ENCODE results near the gene SLC2A4RG. TPM values are rescaled to one million over a fixed set of nuclear protein-coding genes. Genes with fewer than 3 reads are reported as not detected.

SLC2A4RG gene
- total and polyA plus RNA-seq, 2 of the 13 experiments (the other 11 are each of a cell fraction or from before 2014, with no cell fraction given): 91.4 to 95.9 TPM

- TF ChIP-seq KLF15 (CRISPR knock-in tag; IDR thresholded peaks at IDR 0.05; ENCODE audit: borderline replicate concordance) (peak; percentile 76; the same call in 1 of the 2 replicates), CEBPG (CRISPR knock-in tag; IDR thresholded peaks at IDR 0.05) (no peak), XRCC5 (optimal IDR thresholded peaks at IDR 0.05; ENCODE audit: low read length) (peak; percentile 58), ZFP62 (CRISPR knock-in tag; IDR thresholded peaks at IDR 0.05) (0 out of 2 replicates have a peak, but pooled peaks have one; percentile 22), IRF2 (CRISPR knock-in tag; IDR thresholded peaks at IDR 0.05) (no peak; the same call in 1 of the 2 replicates), ZNF766 (CRISPR knock-in tag; IDR thresholded peaks at IDR 0.05; ENCODE audit: borderline replicate concordance) (0 out of 2 replicates have a peak, but pooled peaks have one; percentile 45), RFX1 (IDR thresholded peaks at IDR 0.05) (no peak), ZNF780A (CRISPR knock-in tag; IDR thresholded peaks at IDR 0.05) (no peak), ZNF281 (CRISPR knock-in tag; IDR thresholded peaks at IDR 0.05; ENCODE audit: borderline replicate concordance) (0 out of 2 replicates have a peak, but pooled peaks have one; percentile 20), FOXC1 (CRISPR knock-in tag; IDR thresholded peaks at IDR 0.05; ENCODE audit: borderline replicate concordance) (0 out of 2 replicates have a peak, but pooled peaks have one; percentile 12), ZNF251 (CRISPR knock-in tag; IDR thresholded peaks at IDR 0.05) (0 out of 2 replicates have a peak, but pooled peaks have one; percentile 15), CREM (IDR thresholded peaks at IDR 0.05) (no peak), CREM (CRISPR knock-in tag; IDR thresholded peaks at IDR 0.05) (0 out of 2 replicates have a peak, but pooled peaks have one; percentile 8), ZNF567 (CRISPR knock-in tag; IDR thresholded peaks at IDR 0.05; ENCODE audit: borderline replicate concordance) (no peak), ZNF367 (CRISPR knock-in tag; IDR thresholded peaks at IDR 0.05; ENCODE audit: borderline replicate concordance) (peak; percentile 65; the same call in 1 of the 2 replicates), EEA1 (CRISPR knock-in tag; IDR thresholded peaks at IDR 0.05; ENCODE audit: borderline replicate concordance) (peak; percentile 67; the same call in 1 of the 2 replicates)
- TF ChIP-seq, protein P1, sequence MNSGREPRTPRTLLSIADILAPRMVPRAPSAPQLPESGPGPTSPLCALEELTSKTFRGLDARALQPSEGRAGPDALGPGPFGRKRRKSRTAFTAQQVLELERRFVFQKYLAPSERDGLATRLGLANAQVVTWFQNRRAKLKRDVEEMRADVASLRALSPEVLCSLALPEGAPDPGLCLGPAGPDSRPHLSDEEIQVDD (CRISPR knock-in tag; IDR thresholded peaks at IDR 0.05; ENCODE audit: borderline replicate concordance): peak; percentile 87
- TF ChIP-seq, protein P2, sequence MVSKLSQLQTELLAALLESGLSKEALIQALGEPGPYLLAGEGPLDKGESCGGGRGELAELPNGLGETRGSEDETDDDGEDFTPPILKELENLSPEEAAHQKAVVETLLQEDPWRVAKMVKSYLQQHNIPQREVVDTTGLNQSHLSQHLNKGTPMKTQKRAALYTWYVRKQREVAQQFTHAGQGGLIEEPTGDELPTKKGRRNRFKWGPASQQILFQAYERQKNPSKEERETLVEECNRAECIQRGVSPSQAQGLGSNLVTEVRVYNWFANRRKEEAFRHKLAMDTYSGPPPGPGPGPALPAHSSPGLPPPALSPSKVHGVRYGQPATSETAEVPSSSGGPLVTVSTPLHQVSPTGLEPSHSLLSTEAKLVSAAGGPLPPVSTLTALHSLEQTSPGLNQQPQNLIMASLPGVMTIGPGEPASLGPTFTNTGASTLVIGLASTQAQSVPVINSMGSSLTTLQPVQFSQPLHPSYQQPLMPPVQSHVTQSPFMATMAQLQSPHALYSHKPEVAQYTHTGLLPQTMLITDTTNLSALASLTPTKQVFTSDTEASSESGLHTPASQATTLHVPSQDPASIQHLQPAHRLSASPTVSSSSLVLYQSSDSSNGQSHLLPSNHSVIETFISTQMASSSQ (IDR thresholded peaks at IDR 0.05; ENCODE audit: low read depth): no peak
- TF ChIP-seq, protein P2 (CRISPR knock-in tag; IDR thresholded peaks at IDR 0.05; ENCODE audit: borderline replicate concordance): no peak
- TF ChIP-seq, protein P3, sequence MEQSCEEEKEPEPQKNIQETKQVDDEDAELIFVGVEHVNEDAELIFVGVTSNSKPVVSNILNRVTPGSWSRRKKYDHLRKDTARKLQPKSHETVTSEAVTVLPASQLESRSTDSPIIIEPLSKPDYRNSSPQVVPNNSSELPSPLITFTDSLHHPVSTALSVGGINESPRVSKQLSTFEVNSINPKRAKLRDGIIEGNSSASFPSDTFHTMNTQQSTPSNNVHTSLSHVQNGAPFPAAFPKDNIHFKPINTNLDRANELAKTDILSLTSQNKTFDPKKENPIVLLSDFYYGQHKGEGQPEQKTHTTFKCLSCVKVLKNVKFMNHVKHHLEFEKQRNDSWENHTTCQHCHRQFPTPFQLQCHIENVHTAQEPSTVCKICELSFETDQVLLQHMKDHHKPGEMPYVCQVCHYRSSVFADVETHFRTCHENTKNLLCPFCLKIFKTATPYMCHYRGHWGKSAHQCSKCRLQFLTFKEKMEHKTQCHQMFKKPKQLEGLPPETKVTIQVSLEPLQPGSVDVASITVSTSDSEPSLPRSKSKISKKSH (CRISPR knock-in tag; IDR thresholded peaks at IDR 0.05; ENCODE audit: borderline replicate concordance): peak; percentile 88
These were observed 31.1 kb upstream of the SLC2A4RG start (continued) for GRCh38 chr20:63708301-63709148.

Data from HepG2 (cell line).